ENCODE data around the gene NAALADL2. TPM values are rescaled to one million over a fixed set of nuclear protein-coding genes. Genes with fewer than 3 reads are reported as not detected.
"Not testable (repeated sequence)": the region's sequence is repeated elsewhere in the genome, so short reads cannot be mapped to it uniquely, and the experiment has no call there.

Gene NAALADL2
- total RNA-seq, 1 donor from 2014 or later = not detected

GRCh38 chr3:175260145-175260794, 401.1 kb downstream of the NAALADL2 start:
- intact Hi-C loops (cut with micrococcal nuclease) = no loop called here

DNA sequence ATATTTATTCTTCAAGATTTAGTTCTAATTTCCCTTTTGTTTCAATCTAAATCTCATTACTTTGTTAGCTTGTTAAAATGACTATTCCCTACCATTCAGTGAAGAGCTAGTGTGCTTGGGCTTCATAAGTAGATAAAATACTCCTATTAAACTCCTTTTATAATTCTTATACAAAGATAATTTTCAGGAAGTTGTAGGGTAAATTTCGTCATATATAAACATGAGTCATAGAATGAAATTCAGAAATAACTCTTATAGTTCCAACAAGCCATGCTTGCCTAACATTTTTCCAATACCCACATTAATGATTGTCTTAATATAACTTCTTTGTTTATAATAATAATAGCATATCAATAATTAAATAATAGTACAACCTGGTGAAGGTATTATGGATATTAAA, 407.3 kb downstream of the NAALADL2 start:
- intact Hi-C loops (cut with micrococcal nuclease) = no loop called here

DNA sequence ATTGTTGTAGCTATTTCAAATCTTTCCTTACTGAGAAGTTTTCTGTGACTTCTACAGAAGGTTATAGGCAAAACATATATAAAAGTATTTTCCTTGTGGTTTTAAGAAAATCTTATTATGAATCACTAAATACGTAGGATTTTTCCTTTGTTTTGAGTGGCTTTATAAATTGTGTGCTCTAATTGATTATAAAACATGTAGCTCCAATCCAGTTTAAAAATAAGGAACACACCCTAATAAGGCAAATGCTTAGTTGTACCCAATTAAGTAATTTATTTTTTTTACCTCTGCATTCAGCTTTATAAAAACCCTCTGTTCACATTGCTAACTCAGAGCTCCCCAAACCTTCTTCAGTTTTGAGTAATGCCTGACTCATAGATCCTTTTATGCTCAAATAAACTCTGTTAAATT, 408.0 kb downstream of the NAALADL2 start:
- intact Hi-C loops (cut with micrococcal nuclease) = no loop called here

DNA sequence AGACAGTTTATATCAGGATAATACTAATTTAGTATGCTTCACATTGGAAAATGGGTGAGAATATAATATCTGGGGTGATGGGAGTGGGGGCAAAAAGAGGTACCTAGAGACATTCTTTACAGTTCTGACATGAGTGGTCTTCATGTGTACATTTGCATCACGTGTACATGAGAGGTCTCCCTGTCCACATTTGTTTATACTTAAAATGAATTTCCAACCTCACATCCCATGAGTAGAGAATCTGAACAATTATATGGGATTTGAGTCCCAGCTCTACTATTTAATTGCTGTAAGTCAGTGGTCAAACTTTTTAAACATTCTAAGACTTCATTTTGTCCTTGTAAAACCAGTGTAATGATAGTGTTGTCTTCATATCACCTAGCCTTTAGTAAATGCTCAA, 408.4 kb downstream of the NAALADL2 start:
- intact Hi-C loops (cut with micrococcal nuclease) = no loop called here

GRCh38 chr3:175269394-175269793, 410.3 kb downstream of the NAALADL2 start:
- intact Hi-C loops (cut with micrococcal nuclease) = no loop called here

DNA sequence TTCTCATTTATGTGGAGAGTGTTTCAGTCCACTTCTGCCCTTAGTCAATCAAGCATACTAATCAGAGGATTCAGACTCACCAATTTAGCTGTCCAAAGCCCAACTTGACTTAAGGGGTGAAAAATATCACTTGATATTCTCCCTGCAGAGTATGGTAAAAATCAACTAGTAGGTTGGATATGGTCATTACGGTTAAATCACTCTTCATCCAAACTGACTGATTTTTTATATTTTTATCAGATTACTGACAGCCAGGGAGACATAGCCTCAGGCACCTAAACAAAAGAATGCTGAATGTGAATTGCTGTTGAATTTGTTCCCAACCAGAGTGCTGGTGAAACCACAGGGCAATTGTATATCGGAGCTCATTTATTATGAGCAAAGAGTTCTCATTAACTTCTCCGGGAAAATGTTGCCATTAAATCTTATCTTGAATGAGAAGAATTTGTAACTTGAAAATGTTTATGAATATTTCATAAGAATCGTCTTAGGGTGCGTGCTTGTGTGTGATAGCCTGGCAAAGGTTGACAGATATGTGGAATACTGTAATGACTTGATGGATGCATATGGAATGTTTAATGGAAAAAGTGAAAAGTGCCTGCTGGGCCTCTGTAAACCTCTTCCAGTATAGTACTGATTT, 411.2 kb downstream of the NAALADL2 start:
- intact Hi-C loops (cut with micrococcal nuclease) = no loop called here

- intact Hi-C loops (cut with micrococcal nuclease) = no loop called here
Measured at GRCh38 chr3:175270866-175271265, 411.7 kb downstream of the NAALADL2 start.

- intact Hi-C loops (cut with micrococcal nuclease) = not testable (repeated sequence)
Measured at GRCh38 chr3:175271465-175271864, 412.3 kb downstream of the NAALADL2 start.

GRCh38 chr3:175272392-175272791, 413.3 kb downstream of the NAALADL2 start:
- intact Hi-C loops (cut with micrococcal nuclease) = no loop called here

DNA sequence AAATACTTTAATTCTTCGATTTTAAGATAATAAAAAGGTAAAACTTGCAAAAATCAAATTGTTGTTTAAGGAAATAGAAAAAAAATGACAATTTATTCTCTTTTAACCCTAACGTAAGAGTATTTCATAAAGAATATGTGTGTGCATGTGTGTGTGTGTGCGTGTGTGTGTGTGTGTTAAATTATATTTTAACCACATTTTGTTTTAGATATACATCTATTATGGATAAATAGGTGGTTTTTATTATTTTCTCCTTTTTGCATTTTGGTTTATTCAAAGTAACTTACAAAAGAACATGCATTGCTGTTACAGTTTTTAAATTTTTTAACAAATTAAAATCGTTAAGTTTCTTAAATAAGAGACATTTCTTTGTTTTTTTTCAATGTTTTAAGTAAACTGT, 414.4 kb downstream of the NAALADL2 start:
- intact Hi-C loops (cut with micrococcal nuclease) = no loop called here

GRCh38 chr3:175274056-175274455, 414.9 kb downstream of the NAALADL2 start:
- intact Hi-C loops (cut with micrococcal nuclease) = no loop called here

DNA sequence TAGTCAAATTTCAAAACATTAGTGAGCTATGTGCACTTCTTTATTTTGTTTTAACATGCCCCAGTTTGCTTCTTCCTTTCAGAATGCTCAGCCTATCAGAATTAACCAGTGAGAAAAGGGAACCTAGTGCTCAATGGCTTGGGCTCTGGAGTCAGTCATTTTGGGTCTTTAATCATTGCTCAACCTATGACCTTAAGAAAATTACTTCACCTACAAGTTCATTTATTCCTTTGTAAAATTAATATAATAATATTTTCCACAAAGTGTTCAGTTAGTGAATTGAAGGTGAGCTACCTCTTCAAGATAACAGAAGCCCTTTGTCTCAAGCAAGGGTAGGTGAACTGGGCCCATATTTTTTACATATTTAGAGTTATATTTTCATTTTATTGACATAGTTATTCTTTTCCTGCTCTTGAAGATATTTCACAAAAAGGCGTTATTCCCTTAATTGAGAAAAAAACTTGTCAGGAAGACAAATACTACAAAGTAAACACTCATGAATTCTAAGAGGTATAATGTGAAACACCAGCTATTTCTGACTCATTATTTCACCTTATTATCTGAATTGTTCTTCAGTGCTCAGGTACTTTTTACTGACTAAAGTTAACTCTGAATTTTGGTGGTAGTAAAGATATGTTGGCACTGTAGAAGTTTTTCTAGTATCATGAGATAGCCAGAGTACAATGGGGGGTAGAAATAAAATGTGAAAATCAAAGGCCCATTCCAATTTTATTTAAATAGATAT, 415.5 kb downstream of the NAALADL2 start:
- intact Hi-C loops (cut with micrococcal nuclease) = no loop called here

DNA sequence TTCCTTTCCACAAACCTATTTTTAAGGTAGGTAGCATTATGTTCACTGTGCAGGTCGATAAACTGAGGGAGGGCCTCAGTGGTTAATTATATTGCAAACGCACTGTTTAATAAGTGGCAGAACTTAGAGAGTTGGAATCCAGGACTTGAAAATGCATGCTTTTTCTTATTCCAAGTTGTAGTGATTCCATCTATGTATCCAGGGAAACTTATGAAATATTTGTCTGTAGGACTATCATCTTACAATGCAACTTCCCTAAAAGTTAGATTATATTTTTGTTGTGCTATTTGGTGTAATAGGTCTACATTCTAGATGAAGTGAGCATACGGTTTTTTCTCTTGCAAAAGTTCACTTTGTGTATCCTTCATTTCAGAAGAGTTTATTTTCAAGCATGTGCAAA, 419.5 kb downstream of the NAALADL2 start:
- intact Hi-C loops (cut with micrococcal nuclease) = no loop called here

DNA sequence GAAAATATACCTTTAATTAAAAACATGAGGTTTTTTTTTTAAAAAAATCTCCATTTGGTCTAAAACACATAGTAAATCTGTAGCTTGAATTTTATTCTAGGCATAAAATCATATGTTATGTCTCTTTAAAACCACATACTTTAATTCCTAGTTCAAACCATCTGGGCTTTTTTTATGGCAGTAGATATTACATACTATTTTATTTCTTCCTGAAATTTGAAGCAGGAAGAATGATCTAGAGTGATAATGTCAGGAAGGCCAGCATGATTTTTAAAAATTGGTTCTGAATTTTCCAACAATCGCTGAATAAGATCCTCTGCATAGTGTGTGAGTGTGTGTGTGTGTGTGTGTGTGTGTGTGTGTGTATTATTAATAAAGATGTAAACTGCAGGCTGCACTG, 420.3 kb downstream of the NAALADL2 start:
- intact Hi-C loops (cut with micrococcal nuclease) = no loop called here

GRCh38 chr3:175279911-175280310, 420.8 kb downstream of the NAALADL2 start:
- intact Hi-C loops (cut with micrococcal nuclease) = no loop called here

DNA sequence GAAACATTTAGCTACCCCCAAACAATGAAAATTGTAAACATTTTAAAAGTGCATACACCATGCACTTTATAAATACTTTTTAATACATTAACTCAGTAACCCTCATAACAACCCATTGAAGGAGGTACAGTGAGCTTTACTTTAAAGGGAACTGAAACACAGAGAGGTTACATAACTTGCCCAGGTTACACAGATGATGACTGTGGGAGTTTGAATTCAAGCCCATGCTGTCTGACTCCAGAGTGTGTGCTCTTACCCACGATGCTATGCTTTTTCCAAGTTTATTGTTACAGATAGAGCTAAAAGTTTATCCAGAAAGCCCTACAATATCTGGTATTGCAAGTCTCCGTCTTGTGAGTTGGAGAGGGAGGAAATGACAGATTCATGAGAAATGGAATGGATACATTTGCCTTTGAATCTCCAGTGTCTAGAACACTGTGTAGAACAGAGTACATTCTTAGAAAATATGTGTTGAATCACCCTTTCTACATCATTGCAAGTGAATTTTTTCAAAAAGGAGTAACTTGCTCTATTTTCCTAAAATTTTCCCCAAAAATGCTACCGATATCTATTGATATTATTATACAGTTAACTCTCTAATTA, 428.3 kb downstream of the NAALADL2 start:
- intact Hi-C loops (cut with micrococcal nuclease) = no loop called here

DNA sequence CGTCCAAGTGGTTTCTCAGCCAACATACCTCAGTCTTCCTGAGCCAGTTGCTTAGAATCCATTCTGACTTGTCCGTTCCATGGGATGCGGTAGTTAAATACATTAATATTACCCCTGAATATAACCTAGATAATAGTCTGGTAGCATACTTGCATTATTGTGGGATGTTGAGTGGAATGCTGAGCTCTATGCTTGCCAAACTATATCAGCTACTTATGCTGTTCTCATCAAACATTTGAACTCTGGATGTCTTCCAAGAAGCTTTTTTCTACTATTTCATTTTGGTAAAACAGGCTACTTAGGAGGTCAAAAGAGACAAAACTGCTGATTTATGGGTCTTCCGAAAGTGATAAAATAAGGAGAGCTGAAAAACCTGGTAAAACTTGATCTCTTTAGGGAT, 429.5 kb downstream of the NAALADL2 start:
- intact Hi-C loops (cut with micrococcal nuclease) = no loop called here

- intact Hi-C loops (cut with micrococcal nuclease) = no loop called here
Measured at GRCh38 chr3:175294793-175295192, 435.7 kb downstream of the NAALADL2 start.

- intact Hi-C loops (cut with micrococcal nuclease) = no loop called here
Measured at GRCh38 chr3:175295248-175296130, 436.4 kb downstream of the NAALADL2 start.

DNA sequence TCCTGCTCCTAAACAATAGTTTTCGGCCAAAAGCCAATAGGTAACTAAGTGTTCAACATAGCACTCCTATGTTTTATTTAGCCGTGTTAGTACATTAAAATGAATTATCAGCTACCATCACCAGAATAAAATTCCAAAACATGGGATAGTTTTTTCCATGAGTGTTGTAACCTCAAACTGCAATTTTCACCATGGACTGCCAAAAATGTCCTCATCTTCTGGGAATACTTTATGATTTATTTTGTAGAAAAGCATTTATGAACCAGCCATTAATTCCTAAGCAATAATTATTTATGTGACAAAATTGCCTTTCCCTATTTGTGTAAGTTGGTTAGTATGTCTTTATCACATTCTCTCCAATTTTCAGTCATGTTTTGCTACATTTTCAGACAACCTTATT, 438.1 kb downstream of the NAALADL2 start:
- intact Hi-C loops (cut with micrococcal nuclease) = no loop called here

DNA sequence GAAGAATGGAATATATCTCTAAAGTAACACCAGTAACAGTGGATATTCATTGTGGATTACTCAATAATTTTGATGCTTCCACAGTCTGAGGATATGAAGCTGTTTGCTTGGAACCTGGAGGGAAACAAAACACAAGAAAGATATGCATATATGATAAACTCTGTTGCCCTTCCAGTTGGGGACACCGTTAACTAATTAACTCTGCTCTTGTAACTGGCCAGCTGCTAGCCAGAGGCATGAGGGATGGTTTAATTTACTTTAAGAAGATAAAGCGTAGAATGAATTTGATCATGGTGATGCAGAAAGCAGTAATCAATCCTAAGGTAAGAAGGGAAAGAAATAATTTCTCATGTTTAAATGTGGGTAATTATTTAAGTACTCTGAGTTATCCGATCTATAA, 442.6 kb downstream of the NAALADL2 start:
- intact Hi-C loops (cut with micrococcal nuclease) = no loop called here

All from T-helper 2 cell treated with Interferon-gamma antibody and Interleukin-4, amounts not matched to agents 100 ng/mL and 5 ng/mL, for 36 hours (primary cell).